Neural progenitor cell (in vitro differentiated cells): ENCODE data around the gene SPRY4. TPM values are rescaled to one million over a fixed set of nuclear protein-coding genes. Genes with fewer than 3 reads are reported as not detected.

ENCODE experiments used
- DNase-seq: peaks from one replicate; pipeline ENCODE4 v3.0.0-alpha.2; 2016; ENCODE audit warnings: low spot score
- H2AFZ ChIP-seq: fragments of 200-600 bp; sonication (generic); replicated peaks from 2 replicates; pipeline ENCODE4 v1.6.1; 2016; ENCODE audit warnings: antibody characterized with exemption
- H3F3A ChIP-seq: fragments of 200-600 bp; sonication (generic); 2 replicates; pipeline ENCODE4 v1.6.1; 2016; ENCODE audit warnings: antibody characterized with exemption, low read depth
- H3K27ac ChIP-seq: fragments of 200-600 bp; sonication (generic); 2 replicates; pipeline ENCODE4 v1.5.1; 2016; ENCODE audit warnings: mild to moderate bottlenecking
- H3K27me3 ChIP-seq: fragments of 200-600 bp; sonication (generic); 2 replicates; pipeline ENCODE4 v1.6.1; 2016; ENCODE audit warnings: mild to moderate bottlenecking, moderate library complexity
- H3K36me3 ChIP-seq: fragments of 200-600 bp; sonication (generic); 2 replicates; pipeline ENCODE4 v1.5.1; 2016
- H3K4me1 ChIP-seq: fragments of 200-600 bp; sonication (generic); 2 replicates; pipeline ENCODE4 v1.6.1; 2016; ENCODE audit warnings: mixed run types
- H3K4me2 ChIP-seq: fragments of 200-600 bp; sonication (generic); 2 replicates; pipeline ENCODE4 v1.6.1; 2016
- H3K4me3 ChIP-seq: fragments of 200-600 bp; sonication (generic); 2 replicates; pipeline ENCODE4 v1.5.1; 2016
- H3K79me2 ChIP-seq: fragments of 200-600 bp; sonication (generic); 2 replicates; pipeline ENCODE4 v1.6.1; 2016; ENCODE audit warnings: low read depth
- H3K9ac ChIP-seq: fragments of 200-600 bp; sonication (generic); 2 replicates; pipeline ENCODE4 v1.6.1; 2016
- H3K9me3 ChIP-seq: fragments of 200-600 bp; sonication (generic); 2 replicates; pipeline ENCODE4 v1.5.1; 2016; ENCODE audit warnings: low read depth
- H4K20me1 ChIP-seq: fragments of 200-600 bp; sonication (generic); 2 replicates; pipeline ENCODE4 v1.6.1; 2016; ENCODE audit warnings: low read depth
- H3K27ac Mint-ChIP-seq: 3 replicates; pipeline ENCODE4 v1.8.0; 2021; ENCODE audit warnings: mixed read lengths
- H3K27me3 Mint-ChIP-seq: 2 replicates; pipeline ENCODE4 v1.8.0; 2022; ENCODE audit warnings: low read depth, mild to moderate bottlenecking, inconsistent platforms, moderate library complexity, mixed read lengths; ENCODE audit not compliant: insufficient read depth
- H3K36me3 Mint-ChIP-seq: 3 replicates; pipeline ENCODE4 v1.8.0; 2021; ENCODE audit warnings: mixed read lengths
- H3K4me1 Mint-ChIP-seq: 3 replicates; pipeline ENCODE4 v1.8.0; 2021; ENCODE audit warnings: mixed read lengths
- H3K4me3 Mint-ChIP-seq: 3 replicates; pipeline ENCODE4 v1.8.0; 2021; ENCODE audit warnings: mild to moderate bottlenecking, moderate library complexity, mixed read lengths
- H3K9me3 Mint-ChIP-seq: 3 replicates; pipeline ENCODE4 v1.8.0; 2020; ENCODE audit warnings: mixed read lengths
- EZH2 ChIP-seq: fragments of 200-600 bp; sonication (generic); IDR thresholded peaks from 2 replicates; pipeline ENCODE4 v1.6.1; 2017; ENCODE audit warnings: antibody characterized with exemption, mild to moderate bottlenecking, moderate library complexity
- EZH2phosphoT487 ChIP-seq: fragments of 200-600 bp; sonication (generic); IDR thresholded peaks from 2 replicates; pipeline ENCODE4 v1.6.1; 2017; ENCODE audit warnings: antibody characterized with exemption
- total RNA-seq: library from RNA; depleted of rRNA; stranded (reverse); fragments of >200 nt; gene quantifications from 2 replicates; pipeline ENCODE4 v1.2.3, GENCODE V29; 2015; ENCODE audit warnings: low replicate concordance
- TF ChIP-seq, protein P1 (sequence below): fragments of 200-600 bp; sonication (generic); IDR thresholded peaks from 2 replicates; pipeline ENCODE4 v1.5.1; 2017; ENCODE audit warnings: antibody characterized with exemption, mild to moderate bottlenecking

The SPRY4 gene
- total RNA-seq, 1 donor from 2014 or later, result 0.13 TPM

DNA sequence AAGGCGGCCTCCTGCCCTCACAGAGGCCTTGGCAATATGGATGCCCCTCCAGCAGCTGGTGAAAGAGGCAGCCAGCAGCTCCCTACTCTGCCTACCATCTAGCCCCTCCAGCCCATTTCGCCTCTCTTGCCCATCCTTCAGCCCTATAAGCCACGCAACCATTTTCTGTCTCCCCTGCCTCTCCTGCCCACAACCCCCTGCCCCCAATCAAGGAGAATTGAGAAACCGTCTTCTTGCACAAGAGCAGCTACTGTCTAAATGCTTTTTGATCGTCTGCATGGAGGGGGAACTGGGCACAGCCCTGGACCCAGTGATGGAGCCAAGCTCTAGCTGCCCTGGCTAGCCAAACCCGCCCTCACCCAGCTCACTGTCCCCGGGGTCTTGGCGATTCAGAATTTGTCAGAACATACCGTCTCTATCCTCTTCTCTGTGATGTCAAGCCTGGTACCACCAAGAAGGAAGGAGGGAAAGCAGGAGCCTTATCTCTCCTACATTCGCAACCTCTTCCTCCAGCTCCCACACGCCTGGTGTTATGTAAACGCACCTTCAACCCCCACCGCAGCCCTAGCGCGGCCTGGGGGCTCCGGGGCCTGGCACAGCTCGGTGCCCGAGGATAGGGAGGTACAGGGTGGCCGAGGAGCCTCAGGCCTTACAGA is 1.2 kb downstream of the SPRY4 start:
- H3K79me2 ChIP-seq, result peaks cover 8% of the 10 kb centered on the region
- no peaks in the 10 kb centered on the region for H3K36me3 ChIP-seq
- peaks cover 82% of the 10 kb centered on the region for H3K27me3 ChIP-seq
- H3K27me3 Mint-ChIP-seq, result peaks cover 10% of the 10 kb centered on the region
- H4K20me1 ChIP-seq, result peaks cover 80% of the 10 kb centered on the region
- peak overlapping the region; percentile 13 for H2AFZ ChIP-seq
- H3K9me3 ChIP-seq, result no peaks in the 10 kb centered on the region
- peak overlapping the region; percentile 45 for H3K4me3 ChIP-seq
- peak; percentile 74 for TF ChIP-seq EZH2phosphoT487
- TF ChIP-seq EZH2, result no peak
- DNase-seq, result no peak
- peaks cover 61% of the 10 kb centered on the region for H3K4me1 ChIP-seq
- no peaks in the 10 kb centered on the region for H3K36me3 Mint-ChIP-seq
- peak overlapping the region; percentile 90 for H3K4me2 ChIP-seq
- peak overlapping the region; percentile 97 for H3K4me3 Mint-ChIP-seq
- no peaks in the 10 kb centered on the region for H3K9me3 Mint-ChIP-seq
- peaks cover 64% of the 10 kb centered on the region for H3F3A ChIP-seq
- H3K27ac Mint-ChIP-seq, result peak overlapping the region; percentile 96
- no peak overlapping the region for H3K27ac ChIP-seq
- peaks cover 66% of the 10 kb centered on the region for H3K4me1 Mint-ChIP-seq
- no peak overlapping the region for H3K9ac ChIP-seq

DNA sequence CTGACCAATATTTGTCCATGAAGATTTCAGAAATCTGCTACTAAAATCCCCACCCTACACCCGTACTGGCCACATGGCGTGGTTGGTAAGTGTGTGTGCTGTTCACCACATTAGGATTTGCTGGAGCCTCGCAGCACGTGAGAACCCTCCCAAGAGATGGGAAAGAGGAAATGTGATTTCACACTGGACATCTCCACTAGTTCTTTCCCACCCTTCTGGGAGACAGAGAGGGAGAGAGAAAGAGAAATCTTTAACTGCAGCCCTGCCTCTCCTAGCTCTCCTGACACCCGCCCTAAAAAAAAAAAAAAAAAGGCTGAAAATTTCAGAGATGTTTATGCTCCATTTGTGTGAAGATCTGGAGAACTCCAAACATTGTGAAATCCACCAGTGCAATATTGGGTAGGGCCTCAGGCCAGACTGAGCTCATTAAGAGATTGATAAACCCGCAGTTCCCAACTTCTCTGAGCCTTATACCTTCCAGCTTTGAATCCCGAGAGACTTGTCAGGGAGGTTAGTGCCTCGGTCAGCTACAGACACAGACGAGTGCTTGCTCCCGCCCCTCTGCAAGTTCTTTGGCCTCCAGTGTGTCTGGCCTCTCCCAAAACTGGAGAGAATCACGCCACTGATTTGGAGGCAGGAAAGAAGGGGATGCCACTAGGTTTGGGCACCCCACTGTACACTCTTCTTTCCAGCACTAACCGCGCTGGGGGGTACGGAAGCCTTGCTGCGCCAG is 1.9 kb downstream of the SPRY4 start:
- Histone ChIP-seq H3K36me3 (no peaks in the 10 kb centered on the region), H3K4me2 (peak overlapping the region; percentile 90), H3K4me3 (peak overlapping the region; percentile 45), H2AFZ (no peak overlapping the region), H3F3A (peaks cover 60% of the 10 kb centered on the region), H3K27ac (no peak overlapping the region), H3K9me3 (no peaks in the 10 kb centered on the region), H3K27me3 (peaks cover 77% of the 10 kb centered on the region), H3K4me1 (peaks cover 61% of the 10 kb centered on the region), H3K79me2 (peaks cover 8% of the 10 kb centered on the region), H3K9ac (no peak overlapping the region), H4K20me1 (peaks cover 80% of the 10 kb centered on the region)
- DNase-seq, result peak; percentile 25
- no peak for TF ChIP-seq EZH2
- no peak for TF ChIP-seq EZH2phosphoT487
- peak overlapping the region; percentile 96 for H3K27ac Mint-ChIP-seq
- H3K27me3 Mint-ChIP-seq, result peaks cover 10% of the 10 kb centered on the region
- peak overlapping the region; percentile 97 for H3K4me3 Mint-ChIP-seq
- peaks cover under 1% of the 10 kb centered on the region for H3K36me3 Mint-ChIP-seq
- H3K9me3 Mint-ChIP-seq, result no peaks in the 10 kb centered on the region
- peaks cover 68% of the 10 kb centered on the region for H3K4me1 Mint-ChIP-seq

DNA sequence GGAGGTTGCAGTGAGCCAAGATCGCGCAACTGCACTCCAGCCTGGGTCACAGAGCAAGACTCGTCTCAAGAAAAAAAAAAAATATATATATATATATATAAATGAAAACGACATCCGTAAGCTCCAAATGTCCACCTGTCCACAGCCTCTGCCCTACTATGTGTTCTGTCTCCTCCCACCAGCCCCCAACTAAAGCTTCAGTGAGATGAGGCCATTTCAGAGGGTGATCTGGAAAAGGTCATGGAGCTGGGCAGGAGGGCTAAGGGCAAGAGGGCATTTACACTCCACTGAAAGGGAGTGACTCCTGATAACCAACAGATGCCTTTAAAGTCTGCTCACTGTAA is 2.4 kb downstream of the SPRY4 start:
- H3K36me3 Mint-ChIP-seq, result peaks cover 2% of the 10 kb centered on the region
- H3K79me2 ChIP-seq, result peaks cover 8% of the 10 kb centered on the region
- H3K27me3 ChIP-seq, result peaks cover 72% of the 10 kb centered on the region
- no peak overlapping the region for H3K27ac ChIP-seq
- peaks cover 80% of the 10 kb centered on the region for H4K20me1 ChIP-seq
- no peaks in the 10 kb centered on the region for H3K36me3 ChIP-seq
- H3K27me3 Mint-ChIP-seq, result peaks cover 10% of the 10 kb centered on the region
- peak overlapping the region; percentile 97 for H3K4me3 Mint-ChIP-seq
- no peak overlapping the region for H3K4me2 ChIP-seq
- H3K4me1 Mint-ChIP-seq, result peaks cover 68% of the 10 kb centered on the region
- H3K4me3 ChIP-seq, result no peak overlapping the region
- no peak overlapping the region for H3K9ac ChIP-seq
- no peaks in the 10 kb centered on the region for H3K9me3 Mint-ChIP-seq
- peaks cover 56% of the 10 kb centered on the region for H3K4me1 ChIP-seq
- H2AFZ ChIP-seq, result no peak overlapping the region
- H3K9me3 ChIP-seq, result no peaks in the 10 kb centered on the region
- peaks cover 55% of the 10 kb centered on the region for H3F3A ChIP-seq
- TF ChIP-seq, protein P1, sequence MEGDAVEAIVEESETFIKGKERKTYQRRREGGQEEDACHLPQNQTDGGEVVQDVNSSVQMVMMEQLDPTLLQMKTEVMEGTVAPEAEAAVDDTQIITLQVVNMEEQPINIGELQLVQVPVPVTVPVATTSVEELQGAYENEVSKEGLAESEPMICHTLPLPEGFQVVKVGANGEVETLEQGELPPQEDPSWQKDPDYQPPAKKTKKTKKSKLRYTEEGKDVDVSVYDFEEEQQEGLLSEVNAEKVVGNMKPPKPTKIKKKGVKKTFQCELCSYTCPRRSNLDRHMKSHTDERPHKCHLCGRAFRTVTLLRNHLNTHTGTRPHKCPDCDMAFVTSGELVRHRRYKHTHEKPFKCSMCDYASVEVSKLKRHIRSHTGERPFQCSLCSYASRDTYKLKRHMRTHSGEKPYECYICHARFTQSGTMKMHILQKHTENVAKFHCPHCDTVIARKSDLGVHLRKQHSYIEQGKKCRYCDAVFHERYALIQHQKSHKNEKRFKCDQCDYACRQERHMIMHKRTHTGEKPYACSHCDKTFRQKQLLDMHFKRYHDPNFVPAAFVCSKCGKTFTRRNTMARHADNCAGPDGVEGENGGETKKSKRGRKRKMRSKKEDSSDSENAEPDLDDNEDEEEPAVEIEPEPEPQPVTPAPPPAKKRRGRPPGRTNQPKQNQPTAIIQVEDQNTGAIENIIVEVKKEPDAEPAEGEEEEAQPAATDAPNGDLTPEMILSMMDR, result no peak
- no peak for TF ChIP-seq EZH2phosphoT487
- no peak for TF ChIP-seq EZH2
- no peak overlapping the region for H3K27ac Mint-ChIP-seq
- DNase-seq, result no peak

DNA sequence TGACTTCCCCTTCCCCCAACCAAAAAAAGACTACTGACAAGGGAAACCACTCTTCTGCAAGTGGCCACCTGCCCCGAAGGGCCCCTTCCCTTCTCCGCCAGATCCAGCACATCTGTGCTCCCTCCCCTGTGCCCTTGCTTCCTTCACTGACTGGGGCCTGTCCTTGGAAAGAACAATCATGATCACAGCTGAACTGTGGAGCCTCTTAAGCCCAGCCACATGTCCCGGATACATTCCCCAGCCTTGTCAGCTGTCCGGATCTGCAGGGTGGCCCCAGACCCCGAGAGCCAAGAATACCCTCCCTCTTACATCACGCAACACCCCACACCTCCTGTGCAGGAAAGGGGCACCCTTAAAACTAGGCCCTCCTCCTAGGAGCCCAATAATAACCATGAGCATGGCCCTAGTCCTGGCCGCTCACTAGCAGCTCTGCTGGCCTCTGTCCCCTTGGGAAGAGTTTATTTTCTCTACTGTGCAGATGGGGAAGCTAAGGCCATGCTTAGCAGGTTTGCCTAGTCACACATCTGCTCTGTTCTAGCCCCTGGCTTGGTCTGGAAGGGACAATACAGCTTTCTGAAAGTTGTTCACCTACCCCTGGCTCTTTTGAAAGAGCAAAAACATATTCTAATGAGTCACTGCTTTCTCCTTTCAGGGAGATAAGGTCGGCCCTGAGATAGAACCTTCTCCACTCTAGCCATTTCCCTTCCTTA is 3.8 kb downstream of the SPRY4 start:
- Histone ChIP-seq H2AFZ (no peak overlapping the region), H3K79me2 (peaks cover 8% of the 10 kb centered on the region), H3K9me3 (no peaks in the 10 kb centered on the region), H3K27me3 (peaks cover 59% of the 10 kb centered on the region), H3K4me3 (no peak overlapping the region), H3F3A (peaks cover 41% of the 10 kb centered on the region), H3K4me1 (peaks cover 43% of the 10 kb centered on the region), H4K20me1 (peaks cover 76% of the 10 kb centered on the region), H3K9ac (no peak overlapping the region), H3K4me2 (peak overlapping the region; percentile 60), H3K27ac (no peak overlapping the region), H3K36me3 (no peaks in the 10 kb centered on the region)
- peaks cover 7% of the 10 kb centered on the region for H3K27me3 Mint-ChIP-seq
- peak; percentile 48 for DNase-seq
- peaks cover 71% of the 10 kb centered on the region for H3K4me1 Mint-ChIP-seq
- H3K36me3 Mint-ChIP-seq, result peaks cover 2% of the 10 kb centered on the region
- TF ChIP-seq EZH2, result no peak
- TF ChIP-seq, protein P1, result no peak
- TF ChIP-seq EZH2phosphoT487, result no peak
- peak overlapping the region; percentile 83 for H3K4me3 Mint-ChIP-seq
- no peaks in the 10 kb centered on the region for H3K9me3 Mint-ChIP-seq
- peak overlapping the region; percentile 67 for H3K27ac Mint-ChIP-seq
